Gastrocnemius medialis (tissue), 4 donors: Measurements from ENCODE around the gene DDX49.

Experiments
- POLR2A ChIP-seq, 2 donors: fragments of 450-650 bp; IDR thresholded peaks; one replicate each; pipeline ENCODE4 v1.6.1; 2017; ENCODE audit warnings: antibody characterized with exemption in 2 of 2, mild to moderate bottlenecking in 2 of 2, moderate library complexity in 2 of 2
- TF ChIP-seq, protein P1 (sequence below), 5 experiments: fragments of 450-650 bp in 3 of 5; fragments of 200-600 bp in 2 of 5; sonication (generic) in 2 of 5; IDR thresholded peaks in 4 of 5; conservative IDR thresholded peaks in 1 of 5; 1 replicate in 4 of 5; 2 replicates in 1 of 5; pipeline ENCODE4 v1.5.1; 2016 to 2019; ENCODE audit warnings: antibody characterized with exemption in 5 of 5, mild to moderate bottlenecking in 3 of 5, moderate library complexity in 3 of 5

DNA sequence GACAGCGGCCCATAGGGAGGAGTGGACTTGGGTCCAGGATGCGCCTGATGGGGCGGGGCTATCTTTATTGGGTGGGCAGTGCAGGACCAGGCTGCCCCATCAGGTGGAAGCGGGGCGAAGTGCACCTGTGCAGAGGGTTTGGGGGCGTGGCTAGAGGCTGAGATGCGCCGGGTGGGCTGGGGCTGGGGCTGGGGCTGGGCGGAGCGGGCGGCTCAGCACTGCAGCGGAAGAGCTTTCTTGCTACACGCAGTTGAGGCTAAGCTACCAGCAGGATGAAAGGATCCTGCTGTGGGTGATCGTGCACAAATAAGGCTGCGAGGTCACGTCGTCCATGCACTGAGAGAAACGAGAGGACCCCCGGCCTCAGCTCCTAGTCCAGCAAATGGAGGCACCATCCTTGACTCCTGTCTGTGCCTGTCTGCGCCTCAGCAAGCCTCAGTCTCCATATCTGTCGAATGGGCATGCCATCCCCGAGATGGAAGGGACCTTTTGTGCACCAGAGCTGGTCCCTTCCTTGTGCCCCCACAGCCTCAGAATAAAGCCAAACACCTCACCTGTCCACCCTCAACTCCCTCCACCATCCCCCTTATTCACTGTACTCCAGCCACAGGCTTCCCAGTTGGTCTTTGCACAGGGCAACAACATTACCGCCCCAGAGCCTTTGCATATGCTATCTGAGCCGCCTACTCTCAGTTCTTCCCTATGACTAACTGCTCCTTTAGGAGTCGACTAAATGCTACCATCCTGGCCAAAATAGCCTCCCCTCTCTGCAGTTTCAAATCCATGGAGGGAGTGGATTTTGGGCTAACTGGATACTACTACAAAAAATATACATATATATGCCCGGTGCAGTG is 42.5 kb downstream of the DDX49 start:
- TF ChIP-seq, protein P1, sequence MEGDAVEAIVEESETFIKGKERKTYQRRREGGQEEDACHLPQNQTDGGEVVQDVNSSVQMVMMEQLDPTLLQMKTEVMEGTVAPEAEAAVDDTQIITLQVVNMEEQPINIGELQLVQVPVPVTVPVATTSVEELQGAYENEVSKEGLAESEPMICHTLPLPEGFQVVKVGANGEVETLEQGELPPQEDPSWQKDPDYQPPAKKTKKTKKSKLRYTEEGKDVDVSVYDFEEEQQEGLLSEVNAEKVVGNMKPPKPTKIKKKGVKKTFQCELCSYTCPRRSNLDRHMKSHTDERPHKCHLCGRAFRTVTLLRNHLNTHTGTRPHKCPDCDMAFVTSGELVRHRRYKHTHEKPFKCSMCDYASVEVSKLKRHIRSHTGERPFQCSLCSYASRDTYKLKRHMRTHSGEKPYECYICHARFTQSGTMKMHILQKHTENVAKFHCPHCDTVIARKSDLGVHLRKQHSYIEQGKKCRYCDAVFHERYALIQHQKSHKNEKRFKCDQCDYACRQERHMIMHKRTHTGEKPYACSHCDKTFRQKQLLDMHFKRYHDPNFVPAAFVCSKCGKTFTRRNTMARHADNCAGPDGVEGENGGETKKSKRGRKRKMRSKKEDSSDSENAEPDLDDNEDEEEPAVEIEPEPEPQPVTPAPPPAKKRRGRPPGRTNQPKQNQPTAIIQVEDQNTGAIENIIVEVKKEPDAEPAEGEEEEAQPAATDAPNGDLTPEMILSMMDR (IDR thresholded peaks at IDR 0.05 in 4 of 5, conservative IDR thresholded peaks at IDR 0.05 in 1 of 5): no peak
- TF ChIP-seq POLR2A (IDR thresholded peaks at IDR 0.05): no peak
